Renal cortical epithelial cell (primary cell): ENCODE data around the gene KAT8. TPM values are rescaled to one million over a fixed set of nuclear protein-coding genes. Genes with fewer than 3 reads are reported as not detected.
"Not testable (repeated sequence)": the region's sequence is repeated elsewhere in the genome, so short reads cannot be mapped to it uniquely, and the experiment has no call there.

Experiments
- DNase-seq: peaks from one replicate; pipeline ENCODE4 v3.0.0-alpha.2; 2011; ENCODE audit warnings: low read depth
- total RNA-seq: library from RNA; depleted of rRNA; stranded (reverse); fragments of >200 nt; gene quantifications from 2 replicates; pipeline ENCODE4 v1.2.3, GENCODE V29; 2014

The KAT8 gene
- total RNA-seq, 1 donor from 2014 or later = 45.1 TPM

DNA sequence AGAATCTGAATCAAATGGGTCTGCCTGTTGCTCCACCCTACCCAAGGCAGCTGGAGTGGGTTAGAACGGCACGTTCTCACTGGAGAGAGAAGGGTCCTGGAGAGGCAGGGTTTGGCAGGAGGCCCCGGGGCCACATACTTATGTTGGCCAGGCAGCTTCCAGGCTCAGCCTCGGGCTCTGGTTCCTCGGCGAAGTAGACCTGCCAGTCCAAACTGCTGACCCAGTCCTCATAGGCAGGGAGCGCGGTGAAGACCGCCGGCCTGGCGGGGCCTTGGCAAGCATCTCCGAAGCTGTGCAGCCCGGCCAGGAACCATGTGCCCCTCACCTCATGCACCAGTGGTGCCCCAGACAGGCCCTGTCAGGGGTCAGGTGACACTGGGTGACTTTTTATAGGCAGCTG is 33.5 kb upstream of the KAT8 start:
- DNase-seq = no peak

DNA sequence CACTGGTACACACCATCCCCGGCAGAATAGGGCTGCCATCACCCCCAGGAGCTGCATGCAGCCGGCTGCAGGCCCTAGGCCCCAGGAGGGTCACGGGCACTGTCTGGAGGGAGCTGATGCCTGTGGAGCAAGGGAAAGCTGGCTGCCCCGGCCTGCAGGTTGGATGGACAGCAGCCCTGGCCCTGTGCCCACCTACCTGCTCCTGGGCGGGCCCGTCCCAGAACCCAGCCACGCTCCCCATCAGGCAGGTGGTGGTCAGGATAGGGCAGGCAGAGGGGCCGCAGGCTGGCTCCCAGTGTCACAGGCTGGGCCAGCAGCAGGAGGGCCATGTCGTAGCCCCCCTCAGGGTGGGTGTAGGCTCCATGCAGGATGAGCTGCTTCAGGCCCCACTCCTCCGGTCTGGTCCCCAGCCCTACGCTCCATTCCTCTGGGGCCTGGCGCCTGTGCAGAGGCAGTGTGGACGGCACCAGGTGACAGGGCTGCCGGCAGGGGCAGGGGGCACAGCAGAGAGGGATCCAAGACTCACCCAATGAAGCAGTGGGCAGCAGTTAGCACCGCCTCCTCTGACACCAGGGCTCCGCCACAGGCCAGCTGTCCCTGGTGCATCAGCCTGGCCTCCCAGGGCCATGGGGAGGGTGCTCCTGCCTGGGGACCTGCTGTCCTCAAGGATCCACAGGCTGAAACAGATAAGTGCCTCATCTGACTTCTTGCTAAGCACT is 32.7 kb upstream of the KAT8 start:
- DNase-seq = no peak

DNA sequence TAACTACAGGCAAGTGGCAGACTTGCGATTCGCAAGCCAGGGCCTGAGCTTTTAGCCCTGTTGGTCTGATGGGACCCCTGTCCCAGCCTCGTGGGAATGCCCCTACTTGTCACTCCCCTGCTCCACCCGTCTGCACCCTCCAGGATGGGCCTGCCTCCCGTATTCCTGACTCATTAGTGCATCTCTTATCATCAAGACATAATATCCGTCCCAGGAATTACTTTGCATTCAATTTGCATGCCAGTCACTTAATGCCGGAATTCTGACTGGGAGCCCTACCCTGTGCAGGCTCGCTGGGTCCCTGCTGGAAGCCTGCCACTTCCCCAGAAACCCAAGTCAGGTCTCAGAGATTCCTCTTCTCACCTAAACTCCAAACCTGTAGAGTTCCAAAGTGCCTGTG is 32.1 kb upstream of the KAT8 start:
- no peak for DNase-seq

DNA sequence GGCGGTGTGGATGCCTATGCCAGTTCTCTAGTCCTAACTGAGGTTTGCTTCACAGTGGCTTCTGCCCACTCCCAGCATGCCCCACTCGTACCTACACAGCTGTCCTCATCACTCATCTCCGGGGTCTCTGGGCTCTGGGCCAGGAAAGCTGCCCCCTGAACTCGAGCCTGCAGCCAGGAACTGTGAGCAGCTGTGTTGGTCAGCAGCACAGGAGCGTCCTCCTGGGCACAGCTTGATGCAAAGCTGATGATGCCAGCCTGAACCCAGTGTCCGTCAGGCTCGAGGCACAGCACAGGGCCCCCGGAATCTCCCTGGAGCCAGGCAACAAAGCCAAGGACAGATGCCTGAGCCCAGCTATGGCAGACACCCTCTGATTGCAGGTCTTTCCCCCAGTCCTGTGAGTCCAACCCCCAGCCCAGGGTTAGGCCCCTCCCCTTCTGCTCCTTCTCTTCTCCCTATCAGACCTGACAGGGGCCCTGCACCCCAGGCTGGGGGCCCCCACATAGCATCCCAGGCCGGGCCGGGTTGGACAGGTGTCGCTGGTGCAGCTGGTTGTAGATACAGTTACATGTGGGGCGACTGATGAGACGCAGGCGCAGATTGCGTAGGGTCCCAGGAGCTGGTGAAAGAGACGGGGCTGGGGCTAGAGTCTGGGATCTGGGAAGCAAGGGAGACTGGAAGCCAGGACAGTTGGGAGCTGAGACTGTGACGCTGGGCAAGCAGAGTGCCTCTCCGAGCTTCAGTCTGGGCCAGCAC is 31.4 kb upstream of the KAT8 start:
- DNase-seq = no peak

DNA sequence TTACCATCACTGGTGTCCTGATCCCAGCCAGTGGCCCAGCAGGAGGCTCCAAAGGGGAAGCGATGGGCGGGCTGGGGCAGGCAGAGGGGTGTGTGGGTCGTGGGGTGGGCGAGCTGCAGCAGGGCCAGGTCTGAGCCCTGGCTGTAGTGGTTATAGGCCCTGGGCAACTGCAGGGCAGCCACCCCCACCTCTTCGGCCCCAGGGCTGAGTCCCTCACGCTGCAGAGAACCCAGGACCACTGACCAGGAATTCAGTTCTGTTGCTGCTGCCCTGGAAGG is 30.9 kb upstream of the KAT8 start:
- DNase-seq = no peak

DNA sequence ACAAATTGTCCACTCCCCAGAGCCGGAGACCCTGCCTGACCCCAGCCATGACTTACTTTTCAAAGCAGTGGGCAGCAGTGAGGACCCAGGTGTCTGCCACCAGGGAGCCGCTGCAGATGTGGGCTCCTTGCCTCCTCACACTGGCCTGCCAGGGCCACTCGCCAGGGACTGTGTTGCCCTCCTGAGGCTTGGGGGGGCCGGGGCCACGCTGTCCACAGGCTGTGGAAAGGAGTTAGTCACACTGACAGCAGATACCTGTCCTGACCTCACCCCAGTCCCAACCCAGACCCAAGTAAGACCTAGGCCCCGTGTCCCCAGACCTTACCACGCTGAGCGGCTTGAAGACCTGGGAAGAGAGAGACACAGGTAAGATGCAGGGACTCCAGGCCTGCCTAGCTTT is 30.0 kb upstream of the KAT8 start:
- DNase-seq = no peak

DNA sequence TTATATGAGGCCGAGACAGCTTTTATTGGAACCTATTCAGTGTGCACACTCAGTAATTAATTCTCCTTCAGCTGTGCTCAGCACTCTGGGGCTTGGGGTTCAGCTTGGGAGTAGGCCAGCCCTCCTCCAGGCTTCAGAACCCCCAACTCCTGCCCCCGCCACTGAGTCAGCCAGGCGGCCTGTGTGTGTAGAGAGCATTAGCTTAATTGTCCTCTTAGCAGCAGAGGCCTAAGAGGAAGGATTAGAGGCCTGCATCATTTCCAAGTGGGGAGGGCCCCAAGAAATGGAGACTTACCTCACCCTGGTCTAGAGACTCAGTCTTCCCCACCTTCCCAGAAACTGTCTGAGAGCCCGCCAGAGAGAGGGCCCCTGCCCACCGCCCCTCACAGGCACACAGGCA is 29.5 kb upstream of the KAT8 start:
- DNase-seq = no peak

DNA sequence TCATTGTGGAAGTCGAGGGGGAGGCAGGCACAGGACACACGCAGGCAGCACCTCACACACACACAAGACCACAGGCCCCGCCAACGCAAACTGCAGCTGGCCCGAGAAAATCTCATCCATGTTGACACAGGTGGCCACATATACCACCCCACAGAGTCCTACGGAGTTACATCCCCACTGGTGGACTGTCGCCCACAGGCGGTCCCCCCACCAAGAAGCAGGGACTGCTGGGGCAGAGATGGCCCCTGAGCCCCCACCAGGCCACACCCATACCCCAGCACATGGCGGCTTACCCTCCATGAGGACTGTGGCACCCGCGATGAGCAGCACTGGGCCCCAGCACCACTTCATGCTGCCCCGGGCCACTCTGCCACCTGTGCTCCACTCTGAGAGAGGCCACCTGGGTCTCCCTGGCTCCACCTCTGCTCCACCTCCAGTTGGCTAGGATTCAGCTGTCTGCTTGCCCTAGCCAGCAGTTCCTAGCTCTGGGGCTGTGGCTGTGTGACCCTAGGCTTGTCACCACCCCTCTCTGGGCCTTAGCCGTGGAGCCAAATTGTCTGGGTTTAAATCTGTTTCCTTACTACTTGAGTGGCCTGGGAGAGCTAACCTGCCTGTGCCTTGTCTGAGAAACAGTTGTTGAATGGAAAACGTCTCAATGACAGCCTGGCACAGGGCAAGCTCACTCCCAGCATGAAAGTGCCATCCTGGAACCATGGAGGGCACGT is 28.8 kb upstream of the KAT8 start, which contains the start of gene PRSS53:
Gene PRSS53, minus strand, starts transcription at position 485 of the 725 bp plus-strand sequence. Its CDS starts 134 bp downstream, at position 351.
- DNase-seq = no peak

DNA sequence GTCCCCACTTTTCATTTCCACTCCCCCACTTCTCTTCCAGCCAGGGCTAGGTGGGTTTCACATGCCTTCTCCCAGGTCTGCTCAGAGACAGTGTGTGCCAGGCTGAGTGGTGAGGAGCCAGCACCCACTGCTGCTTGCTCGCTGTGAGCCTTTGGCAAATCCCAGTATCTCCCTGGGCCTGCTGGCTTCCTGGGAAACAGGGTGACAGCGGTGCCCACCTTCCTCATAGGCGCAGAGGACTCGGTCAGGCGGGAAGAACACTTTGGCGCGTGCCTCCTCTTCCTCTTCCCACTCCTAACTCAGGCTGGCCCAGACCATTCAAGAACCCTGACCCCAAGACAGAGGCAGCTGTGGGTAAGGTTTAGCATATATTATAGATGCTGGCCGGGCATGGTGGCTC is 28.3 kb upstream of the KAT8 start:
- DNase-seq = no peak

DNA sequence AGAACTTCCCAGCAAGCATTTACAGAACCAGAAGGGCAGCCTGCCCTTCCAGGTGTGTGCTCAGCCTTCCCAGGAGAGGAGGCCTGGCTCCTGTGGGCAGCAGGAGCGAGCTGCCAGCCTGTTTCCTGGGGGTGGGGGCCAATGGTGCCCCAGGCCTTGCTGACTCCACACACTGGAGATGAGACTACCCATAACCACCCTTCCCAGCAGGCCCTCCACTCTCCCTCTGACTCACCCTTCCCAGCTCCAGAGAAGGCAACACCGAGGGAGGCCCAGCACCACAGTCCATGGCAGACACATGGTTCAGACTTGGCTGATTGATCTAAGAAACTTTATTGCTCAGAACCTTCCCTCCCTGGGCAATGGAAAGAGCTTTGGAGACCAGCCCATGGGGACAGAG is 26.9 kb upstream of the KAT8 start:
- peak; percentile 31 for DNase-seq

DNA sequence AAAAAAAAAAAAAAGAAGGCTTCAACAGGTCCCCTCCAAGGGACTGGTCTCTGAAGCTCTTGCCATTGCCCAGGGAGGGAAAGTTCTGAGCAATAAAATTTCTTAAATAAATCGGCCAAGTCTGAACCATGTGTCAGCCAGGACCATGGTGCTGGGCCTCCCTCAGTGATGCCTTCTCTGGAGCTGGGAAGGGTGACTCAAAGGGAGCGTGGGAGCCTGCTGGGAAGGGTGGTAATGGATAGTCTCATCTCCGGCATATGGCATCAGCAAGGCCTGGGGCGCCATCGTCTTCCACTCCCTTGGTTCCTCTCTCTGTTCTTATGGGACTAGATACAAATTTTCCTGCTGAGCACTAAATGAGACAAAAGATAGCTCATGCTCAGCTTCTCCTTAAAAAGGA is 25.1 kb upstream of the KAT8 start:
- no peak for DNase-seq

DNA sequence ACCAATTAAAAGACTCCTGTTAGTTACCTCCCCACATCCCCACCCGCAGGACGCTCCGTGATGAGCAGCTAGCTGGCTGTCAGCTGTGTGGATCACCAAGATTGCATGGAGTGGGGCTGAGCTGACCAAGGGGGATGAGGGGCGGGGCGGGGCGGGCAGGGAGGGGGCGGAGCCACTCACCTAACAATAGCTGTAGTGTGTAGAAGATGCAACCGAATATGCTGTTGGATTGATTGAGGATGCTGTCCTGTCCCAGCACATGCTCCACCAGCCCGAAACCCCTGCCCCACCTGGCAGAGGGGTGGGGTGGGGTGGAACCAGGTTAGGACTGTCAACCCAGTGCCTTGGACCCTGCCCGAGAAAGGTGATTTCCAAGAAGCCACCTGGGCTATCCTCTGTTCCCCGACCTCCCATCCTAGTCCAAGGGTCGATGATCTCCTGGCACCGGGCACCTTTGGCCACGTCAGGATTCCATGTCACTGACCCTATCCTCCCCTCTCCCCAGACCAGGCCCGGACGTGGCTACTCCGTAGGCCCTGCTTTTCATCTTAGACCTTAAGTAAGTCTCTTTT is 24.2 kb upstream of the KAT8 start:
- DNase-seq = no peak

DNA sequence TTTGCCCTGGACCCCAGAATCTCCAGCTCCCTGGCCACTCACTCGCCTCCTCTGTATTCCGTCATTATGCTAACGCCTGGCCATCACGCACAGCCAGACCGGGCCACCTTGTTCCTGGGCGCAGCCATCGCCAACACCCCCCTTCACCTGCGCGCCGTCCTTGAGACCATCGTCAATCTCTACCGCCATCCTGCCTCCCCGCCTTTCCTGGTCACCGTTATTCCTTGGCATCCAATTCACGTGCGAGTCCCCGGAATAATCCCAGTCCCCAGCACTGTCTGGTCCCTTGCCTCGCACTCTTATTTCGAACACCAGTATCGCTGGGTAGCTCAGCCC is 23.4 kb upstream of the KAT8 start:
- DNase-seq = no peak

DNA sequence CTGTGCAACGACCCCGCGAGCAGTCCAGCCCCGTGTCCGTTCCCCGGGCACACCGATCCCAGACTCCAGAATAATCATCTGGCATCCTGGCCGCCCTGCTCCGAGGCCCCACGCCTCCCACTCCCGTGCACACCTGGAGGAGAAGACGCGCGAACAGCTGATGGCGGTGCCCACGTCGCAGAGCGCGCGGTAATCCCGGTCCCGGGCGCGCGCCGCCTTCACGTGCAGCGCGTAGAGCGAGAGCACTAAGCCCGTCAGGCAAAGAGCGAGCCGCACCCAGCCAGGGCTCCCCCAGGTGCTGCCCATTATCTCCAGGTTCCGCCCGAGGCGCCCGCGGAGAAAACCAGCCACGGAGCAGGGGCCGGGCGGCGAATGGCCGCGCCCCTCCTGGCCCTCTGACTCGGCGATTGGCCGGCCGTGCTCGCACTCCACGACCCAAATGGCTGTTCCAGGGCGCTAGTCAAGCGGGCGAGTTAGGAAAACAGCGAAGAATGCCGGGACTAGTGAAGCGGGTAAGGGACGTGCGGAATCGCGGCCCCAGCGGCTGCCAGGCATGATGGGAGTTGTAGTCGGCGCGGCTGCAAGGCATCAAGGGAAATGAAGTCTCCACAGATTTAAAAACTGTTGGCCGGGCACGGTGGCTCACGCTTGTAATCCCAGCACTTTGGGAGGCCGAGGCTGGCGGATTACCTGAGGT is 22.9 kb upstream of the KAT8 start, which contains the start of gene VKORC1:
Gene VKORC1, minus strand, starts transcription at position 374 of the 697 bp plus-strand sequence. Its CDS starts 68 bp downstream, at position 306.
- peak; percentile 93 for DNase-seq

DNA sequence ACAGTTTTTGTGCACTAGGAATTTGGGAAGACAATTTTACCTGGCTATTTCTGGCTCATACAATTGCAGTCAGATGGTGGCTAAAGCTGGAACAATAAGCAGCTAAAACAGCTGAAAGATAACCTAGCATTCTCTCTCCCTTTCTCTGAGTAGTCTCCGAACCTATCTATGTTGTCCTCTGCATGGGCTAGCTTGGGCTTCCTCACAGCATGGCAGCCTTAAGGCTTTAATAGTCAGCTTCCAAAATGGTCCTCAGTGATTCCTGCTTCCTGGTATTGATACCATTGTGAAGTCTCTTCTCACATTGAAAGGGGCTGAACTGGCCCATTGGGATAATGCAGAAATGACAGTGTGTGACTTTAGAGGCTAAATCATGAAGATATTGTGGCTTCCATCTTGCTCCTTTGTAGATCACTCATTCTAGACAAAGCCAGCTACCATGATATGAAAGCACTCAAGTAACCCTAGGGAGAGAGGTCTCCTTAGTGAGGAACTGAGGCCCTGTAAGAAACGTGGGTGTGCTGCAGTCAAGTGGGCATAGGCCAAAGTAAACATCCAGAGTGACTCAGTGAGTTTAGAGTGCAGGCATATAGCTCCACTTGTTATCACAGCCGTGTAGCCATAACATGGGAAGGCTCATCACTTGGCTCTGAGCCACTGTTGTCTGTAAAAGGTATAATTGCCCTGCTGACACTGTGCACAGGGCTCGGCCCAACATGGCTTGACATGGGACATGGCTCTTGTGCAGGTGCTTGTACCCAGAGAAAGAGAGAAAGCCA is 17.4 kb upstream of the KAT8 start:
- peak; percentile 17 for DNase-seq

DNA sequence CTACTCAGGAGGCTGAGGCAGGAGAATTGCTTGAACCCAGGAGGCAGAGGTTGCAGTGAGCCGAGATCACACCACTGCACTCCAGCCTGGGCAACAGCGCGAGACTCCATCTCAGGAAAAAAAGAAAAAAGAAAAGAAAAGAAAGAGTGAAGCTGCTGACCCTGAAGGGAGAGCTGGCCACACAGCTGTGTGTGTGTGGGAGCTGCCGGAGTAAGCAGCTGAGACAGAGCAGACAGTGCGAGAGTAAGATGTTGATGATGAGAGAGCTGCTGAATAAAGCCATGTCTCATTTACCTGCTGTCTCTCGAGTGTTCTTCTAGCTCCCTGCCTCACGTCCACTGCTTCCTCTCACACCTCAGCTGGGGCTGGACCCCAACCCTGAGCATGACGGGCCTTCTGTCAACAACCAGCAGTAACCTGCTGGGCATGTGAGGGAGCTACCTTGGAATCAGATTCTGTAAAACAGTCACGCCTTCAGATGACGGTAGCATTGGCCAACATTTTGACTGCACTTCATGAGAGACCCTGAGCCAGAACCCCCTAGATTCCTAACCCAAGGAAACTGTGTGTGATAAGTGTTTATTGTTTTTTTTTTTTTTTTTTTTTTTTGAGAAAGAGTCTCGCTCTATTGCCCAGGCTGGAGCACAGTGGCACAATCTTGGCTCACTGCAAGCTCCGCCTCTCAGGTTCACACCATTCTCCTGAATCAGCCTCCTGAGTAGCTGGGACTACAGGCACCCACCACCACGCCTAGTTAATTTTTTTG is 16.4 kb upstream of the KAT8 start:
- not testable (repeated sequence) for DNase-seq

DNA sequence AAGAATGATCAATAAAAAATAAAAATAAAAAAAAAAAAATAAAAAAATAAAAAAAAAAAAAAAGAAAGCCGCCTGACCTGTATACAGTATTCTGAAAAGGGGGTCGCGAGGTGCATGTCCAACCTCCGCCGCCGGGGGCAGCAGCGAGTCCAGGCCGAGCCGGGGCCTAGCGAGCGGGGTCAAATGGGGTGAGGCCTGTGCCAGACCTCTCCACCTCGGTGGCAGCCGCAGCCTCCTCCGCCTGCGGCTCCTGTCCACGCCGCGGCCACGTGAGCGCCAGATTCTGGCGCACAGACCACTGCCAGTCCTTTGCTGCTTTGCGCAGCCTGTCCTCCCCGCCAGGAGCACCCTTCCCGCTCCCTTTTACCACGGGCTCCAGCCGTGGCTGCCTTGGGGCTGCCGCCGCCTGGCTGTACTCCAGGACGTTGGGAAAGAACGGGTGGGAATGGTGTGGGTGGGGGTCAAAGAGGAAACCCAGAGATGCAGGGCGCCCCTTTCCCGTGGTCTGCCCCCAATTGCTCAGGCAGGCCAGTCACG is 11.7 kb upstream of the KAT8 start:
- DNase-seq = peak; percentile 40

DNA sequence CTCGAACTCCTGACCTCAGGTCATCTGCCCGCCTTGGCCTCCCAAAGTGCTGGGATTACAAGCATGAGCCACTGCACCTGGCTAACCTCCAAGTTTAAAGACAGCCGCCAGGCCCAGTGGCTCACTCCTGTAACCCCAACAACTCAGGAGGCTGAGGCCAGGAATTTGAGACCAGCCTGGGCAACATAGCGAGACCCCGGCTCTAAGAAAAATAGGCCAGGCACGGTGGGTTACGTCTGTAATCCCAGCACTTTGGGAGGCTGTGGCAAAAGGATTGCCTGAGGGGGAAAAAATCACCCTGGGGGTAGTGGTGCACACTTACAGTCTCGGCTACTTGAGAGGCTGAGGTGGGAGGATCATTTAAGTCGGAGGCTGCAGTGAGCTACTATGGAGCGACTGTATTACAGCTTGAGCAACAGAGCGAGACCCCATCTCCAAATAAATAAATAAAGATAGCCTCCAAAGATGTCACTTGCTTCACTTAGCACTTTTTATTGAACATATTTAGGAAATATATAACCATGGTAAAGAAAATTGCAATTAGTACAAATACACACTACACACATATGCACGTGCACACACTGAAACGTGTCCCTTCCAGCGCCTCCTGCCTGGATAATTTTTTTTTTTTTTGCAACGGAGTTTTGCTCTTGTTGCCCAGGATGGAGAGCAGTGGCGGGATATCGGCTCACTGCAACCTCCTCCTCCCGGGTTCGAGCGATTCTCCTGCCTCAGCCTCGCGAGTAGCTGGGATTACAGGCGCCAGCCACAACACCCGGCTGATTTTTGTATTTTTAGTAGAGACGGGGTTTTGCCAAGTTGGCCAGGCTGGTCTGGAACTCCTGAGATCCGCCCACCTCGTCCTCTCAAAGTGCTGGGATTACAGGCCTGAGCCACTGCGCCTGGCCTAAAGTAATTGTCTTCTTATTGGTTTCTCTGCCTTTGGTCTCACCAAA is 10.7 kb upstream of the KAT8 start:
- no peak for DNase-seq

DNA sequence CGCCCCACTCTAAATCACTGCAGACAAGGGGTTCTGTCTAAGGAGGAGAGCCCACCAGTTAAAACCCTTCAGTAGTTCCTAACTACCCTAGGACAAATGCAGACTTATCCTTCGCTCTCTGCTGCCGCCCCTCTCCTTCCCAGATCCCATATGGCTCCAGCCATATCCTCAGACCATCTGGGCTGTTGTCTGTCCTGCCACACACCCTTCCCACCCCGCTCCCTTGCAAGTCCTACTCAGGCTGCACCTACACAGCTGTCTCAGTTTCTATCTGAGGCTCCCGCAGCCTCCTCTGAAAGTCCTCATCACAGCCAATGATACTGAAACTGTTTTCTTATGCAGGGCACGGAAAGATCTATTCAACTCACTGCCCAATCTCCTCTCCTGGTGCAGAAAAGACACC is 10.0 kb upstream of the KAT8 start:
- no peak for DNase-seq
